HG03135 (cell line): ENCODE measurements around the gene PEBP1.
"Not testable (repeated sequence)": the region's sequence is repeated elsewhere in the genome, so short reads cannot be mapped to it uniquely, and the experiment has no call there.

Experiments used
- ATAC-seq: cut with Tn5 transposase; IDR thresholded peaks from one replicate; pipeline ENCODE4 v1.9.1; 2021; ENCODE audit warnings: mild to moderate bottlenecking, moderate library complexity; ENCODE audit not compliant: unreplicated experiment

PEBP1 gene

GRCh38 chr12:118129436-118129835 is 6.5 kb upstream of the PEBP1 start:
- not testable (repeated sequence) for ATAC-seq

DNA sequence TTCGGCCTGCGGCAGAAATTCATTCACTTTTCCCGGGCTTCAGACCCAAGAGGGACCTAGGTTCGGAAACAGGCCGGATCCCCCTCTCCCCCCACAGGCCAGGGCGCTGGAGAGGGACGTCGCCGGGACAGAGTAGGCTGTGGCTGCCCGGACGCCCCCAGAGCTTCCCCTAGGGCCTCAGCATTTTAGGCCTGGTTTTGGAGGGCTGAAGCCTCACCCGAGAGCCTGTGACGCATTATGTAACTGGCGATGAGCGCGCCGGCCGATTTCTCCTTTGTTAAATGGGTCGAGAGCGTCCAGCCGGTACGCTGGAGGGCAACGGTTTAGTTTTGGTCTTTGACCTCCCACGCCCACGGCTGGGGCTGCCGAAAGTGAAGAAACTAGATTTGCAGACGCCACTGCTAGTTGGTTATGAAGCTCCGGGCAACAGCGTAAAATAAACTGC is 657 bp downstream of the PEBP1 start:
- peak; percentile 35 for ATAC-seq

- ATAC-seq = no peak
Observed at GRCh38 chr12:118137148-118137678, 1.3 kb downstream of the PEBP1 start.

- no peak for ATAC-seq
Observed at GRCh38 chr12:118140825-118141224, 4.9 kb downstream of the PEBP1 start.

DNA sequence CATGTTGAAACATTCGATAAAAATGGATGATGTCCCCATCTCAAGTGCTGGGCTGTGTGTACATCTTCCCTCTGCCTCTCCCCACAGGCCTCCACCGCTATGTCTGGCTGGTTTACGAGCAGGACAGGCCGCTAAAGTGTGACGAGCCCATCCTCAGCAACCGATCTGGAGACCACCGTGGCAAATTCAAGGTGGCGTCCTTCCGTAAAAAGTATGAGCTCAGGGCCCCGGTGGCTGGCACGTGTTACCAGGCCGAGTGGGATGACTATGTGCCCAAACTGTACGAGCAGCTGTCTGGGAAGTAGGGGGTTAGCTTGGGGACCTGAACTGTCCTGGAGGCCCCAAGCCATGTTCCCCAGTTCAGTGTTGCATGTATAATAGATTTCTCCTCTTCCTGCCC is 8.6 kb downstream of the PEBP1 start:
- no peak for ATAC-seq

GRCh38 chr12:118145113-118145797 is 9.3 kb downstream of the PEBP1 start:
- no peak for ATAC-seq

- ATAC-seq = no peak
Observed at GRCh38 chr12:118145798-118146156, 9.9 kb downstream of the PEBP1 start.

- ATAC-seq = no peak
Observed at GRCh38 chr12:118148287-118148686, 12.4 kb downstream of the PEBP1 start.

DNA sequence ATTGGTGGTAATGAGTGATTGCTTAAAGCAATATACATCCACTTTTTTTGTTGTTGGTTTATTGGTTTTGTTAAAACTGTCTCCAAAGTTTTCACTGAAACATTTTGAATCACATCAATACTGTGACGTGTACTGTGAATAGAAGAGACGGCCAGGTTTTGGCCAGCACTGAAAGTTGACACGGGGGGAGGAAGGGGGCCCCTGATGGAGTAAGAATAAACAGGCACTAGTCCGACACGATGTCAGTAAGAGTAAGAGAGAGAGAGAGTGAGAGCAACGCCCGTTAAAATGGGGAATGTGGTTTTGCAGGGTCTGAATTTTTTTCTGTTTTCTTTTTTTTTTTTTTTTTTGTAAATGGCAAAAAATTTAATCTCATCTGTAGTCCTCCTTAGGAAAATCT is 14.7 kb downstream of the PEBP1 start:
- ATAC-seq = no peak

DNA sequence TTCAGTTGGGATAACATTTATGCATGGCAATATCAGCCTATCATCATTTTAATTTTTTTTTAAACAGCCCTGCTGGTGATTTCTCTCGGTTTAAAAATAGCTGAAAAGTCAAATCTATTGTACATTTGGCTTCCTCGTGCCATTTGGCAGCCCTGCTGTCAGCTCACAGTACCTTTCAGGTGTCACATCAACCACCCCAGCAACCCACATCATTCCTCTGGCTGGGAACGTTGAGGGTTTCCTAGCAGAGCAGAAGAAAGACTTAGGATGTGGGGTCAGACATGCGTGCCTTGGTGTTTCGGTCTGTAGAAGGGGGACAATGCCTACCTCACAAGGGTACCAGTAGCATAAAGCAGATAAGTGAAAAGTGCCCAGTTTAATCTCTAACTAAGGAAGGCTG is 15.8 kb downstream of the PEBP1 start:
- ATAC-seq = no peak

DNA sequence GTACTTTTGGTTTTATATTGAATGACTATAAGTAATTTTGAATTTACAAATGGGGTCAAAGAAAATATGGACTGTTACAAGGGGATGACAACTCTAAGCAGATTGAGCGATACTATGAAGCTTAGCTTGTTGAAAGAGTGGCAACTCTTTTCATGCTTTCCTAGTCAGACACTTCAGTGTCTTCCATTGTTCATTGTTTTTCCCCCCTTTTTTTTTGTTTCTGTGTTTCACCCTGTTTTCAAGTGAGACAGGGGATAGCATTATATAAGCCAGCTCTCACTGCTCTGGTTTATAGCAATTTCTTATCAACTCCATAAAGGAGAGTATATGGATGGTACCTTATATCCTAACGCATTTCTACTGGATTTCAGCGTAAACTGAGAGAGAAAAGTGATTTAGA is 24.6 kb downstream of the PEBP1 start:
- ATAC-seq = no peak

DNA sequence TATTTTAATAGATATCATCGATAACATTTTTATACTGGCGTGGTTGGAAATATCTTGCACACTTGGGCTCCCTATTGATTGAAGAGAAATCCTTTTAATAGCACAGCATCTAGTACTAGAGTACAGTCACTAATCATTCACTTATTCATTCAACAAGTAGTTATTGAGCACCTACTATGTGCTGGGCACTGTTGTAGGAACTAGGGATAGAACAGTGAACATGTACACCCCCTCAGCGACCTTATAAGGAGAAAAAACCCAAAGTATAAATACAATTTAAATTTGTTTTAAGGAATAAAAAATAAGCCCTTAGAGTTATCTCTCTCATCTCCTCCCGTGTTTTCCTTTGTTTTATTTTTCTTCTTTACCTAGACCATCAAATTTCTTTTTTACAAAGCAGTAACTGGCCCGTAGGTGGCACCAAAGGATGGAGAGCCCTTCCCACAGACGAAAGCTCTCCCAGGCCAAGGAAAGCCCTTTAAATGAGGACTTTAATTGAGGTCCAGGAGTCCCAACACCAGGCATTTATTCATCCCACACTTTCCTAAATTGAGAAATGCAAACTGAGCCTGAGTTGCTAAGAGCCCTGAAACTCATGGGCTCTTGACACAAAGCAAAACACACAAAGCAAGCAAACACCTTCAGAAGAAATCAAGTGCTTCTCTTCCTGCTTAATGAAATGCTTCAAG is 29.0 kb downstream of the PEBP1 start:
- ATAC-seq = no peak

GRCh38 chr12:118166946-118167345 is 31.0 kb downstream of the PEBP1 start:
- ATAC-seq = peak; percentile 94

- peak; percentile 76 for ATAC-seq
Observed at GRCh38 chr12:118175823-118176447, 40.0 kb downstream of the PEBP1 start.

DNA sequence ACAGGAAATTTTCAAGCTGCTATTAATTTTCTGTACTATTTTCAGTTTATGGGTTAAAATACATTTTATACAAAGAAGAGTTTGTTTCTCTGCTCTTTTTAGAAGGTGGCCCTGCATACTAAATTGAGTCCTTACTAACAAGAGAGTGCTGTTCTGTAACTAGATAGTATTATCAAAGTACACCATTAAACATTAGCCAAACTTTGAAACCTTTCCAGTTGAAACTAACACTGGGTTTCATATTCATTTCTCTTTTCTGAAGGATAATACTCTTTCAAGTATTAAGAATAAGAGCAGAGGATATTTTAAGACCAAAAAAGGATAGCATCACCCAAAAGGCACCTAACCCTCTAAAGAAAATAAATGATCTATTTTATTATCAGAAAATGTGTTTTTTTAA is 47.2 kb downstream of the PEBP1 start:
- ATAC-seq = no peak

- no peak for ATAC-seq
Observed at GRCh38 chr12:118183711-118184110, 47.8 kb downstream of the PEBP1 start.

- no peak for ATAC-seq
Observed at GRCh38 chr12:118185602-118186397, 49.9 kb downstream of the PEBP1 start.

DNA sequence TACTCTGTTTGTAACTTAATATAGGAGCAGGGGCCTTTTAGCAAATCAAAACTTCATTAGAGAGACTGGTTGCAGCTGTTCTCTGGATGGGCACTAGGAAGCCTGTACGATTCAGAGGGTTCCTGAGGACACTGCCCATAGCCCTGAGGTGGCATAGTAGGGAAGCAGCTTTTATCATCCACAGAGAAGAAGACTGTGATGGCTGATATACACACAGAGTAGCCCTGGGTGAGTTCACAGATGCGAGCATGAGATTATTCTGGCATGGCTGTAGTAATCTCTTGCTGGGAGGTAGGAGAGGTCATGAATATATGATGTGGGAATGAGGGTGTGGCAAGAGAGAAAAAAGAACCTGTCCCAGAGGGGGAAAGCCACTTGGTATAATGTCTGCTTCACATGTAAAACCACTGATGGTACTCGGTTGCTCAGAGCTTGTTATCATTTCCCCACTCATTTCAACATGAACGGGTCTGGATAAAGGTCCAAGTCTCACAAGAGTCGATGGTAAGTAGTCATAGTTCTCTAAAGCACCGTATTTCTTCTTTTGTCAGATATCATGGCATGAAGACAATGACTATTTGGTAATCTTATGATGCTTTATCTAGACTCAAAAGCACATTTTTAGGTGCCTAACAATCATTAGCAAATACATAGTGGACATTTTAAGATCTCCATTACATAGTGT is 52.0 kb downstream of the PEBP1 start:
- ATAC-seq = no peak

DNA sequence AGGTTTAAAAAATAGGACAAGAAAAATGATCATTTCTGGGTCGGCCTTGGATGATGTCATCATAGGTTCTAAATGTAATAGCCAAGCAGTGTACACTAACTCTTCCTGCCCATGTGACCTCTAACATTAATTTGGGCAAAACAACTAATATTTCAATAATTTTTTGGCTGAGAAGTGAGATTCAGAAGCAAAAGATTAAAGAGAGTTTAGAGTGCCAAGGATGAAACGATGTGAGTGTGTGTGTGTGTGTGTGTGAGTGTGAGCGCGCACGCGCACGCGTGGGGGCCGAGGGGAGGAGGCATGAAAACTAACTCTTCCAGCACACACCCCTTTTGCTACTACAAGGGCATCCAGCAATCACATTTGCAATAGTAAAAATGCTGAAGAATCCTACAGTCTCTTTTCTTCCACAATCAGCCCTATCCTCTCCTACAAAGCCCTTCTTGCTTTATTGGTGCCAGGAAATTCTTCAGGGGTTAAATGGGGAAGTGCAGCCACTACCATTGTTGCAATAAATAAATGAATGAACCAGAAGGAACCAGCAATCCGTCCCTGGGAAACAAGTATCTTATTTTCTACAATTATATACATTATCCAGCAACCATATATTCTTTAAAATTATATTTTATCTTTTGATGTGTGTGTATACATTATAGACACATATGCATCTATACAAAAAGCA is 52.9 kb downstream of the PEBP1 start:
- no peak for ATAC-seq

DNA sequence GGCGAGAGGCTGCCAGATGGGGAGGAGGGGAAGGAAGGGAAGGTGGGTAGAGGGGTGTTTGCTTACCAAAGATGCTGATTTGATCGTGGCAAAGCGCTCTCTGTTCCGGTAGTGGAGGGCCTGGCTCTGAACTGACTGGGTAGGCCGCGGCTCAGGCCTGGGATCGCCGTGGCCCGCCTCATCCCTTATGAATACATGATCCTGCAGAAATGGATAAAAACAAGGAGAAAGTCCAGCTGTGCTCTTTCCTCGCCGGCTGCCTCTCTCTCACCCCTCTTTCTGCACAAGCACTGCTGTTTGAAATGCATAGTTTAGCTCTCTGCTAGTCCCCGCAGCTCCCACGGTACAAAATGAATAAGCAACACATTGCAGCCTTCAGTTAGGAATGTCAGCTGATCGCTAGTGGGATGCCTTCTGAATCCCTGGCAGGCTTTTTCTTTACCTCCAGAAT is 53.8 kb downstream of the PEBP1 start:
- no peak for ATAC-seq
